ENCODE results near the gene RAD51C.

RAD51C gene

GRCh38 chr17:58692239-58693055 is at the start of gene RAD51C:
RAD51C (plus strand) TSS chr17:58692602; CDS start chr17:58692644, 42 bp downstream.
- TF ChIP-seq ZFX (IDR thresholded peaks at IDR 0.05; ENCODE audit: borderline replicate concordance), result no peak
- no peak for TF ChIP-seq CTCF (IDR thresholded peaks at IDR 0.05)
- H3K27ac ChIP-seq, result peak within 1 kb of the TSS; percentile 88

DNA sequence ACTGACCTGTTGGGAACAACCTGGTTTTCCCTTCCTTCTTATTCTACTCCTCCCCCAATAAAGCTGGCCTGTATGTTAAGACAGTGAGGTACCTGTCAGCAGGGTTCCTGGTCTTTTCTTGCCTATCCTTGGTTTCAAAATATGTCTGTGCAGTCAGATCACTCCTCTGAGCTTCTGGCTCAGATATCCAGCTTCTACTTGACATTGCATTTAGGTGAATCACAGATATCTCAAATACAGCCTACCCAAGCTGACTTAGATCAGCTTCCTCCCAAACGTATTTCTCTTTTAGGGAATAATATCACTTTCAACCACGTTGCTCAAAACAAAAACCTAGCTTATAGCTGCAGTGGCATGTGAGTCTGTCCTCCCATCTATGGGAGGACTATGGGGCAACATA is 49.3 kb upstream of the RAD51C start:
- H3K27ac ChIP-seq, result no peak overlapping the region
- no peak for TF ChIP-seq ZFX (IDR thresholded peaks at IDR 0.05; ENCODE audit: borderline replicate concordance)
- TF ChIP-seq CTCF (IDR thresholded peaks at IDR 0.05), result no peak

- no peak overlapping the region for H3K27ac ChIP-seq
- TF ChIP-seq ZFX (IDR thresholded peaks at IDR 0.05; ENCODE audit: borderline replicate concordance) (no peak), CTCF (IDR thresholded peaks at IDR 0.05) (no peak)
Measured at GRCh38 chr17:58648236-58648635, 44.2 kb upstream of the RAD51C start.

- peak overlapping the region; percentile 91 for H3K27ac ChIP-seq
Measured at GRCh38 chr17:58657962-58658803, 34.2 kb upstream of the RAD51C start.

GRCh38 chr17:58658804-58659713 is 33.3 kb upstream of the RAD51C start:
- peak overlapping the region; percentile 91 for H3K27ac ChIP-seq
- TF ChIP-seq ZFX (IDR thresholded peaks at IDR 0.05; ENCODE audit: borderline replicate concordance) (no peak), CTCF (IDR thresholded peaks at IDR 0.05) (no peak)

DNA sequence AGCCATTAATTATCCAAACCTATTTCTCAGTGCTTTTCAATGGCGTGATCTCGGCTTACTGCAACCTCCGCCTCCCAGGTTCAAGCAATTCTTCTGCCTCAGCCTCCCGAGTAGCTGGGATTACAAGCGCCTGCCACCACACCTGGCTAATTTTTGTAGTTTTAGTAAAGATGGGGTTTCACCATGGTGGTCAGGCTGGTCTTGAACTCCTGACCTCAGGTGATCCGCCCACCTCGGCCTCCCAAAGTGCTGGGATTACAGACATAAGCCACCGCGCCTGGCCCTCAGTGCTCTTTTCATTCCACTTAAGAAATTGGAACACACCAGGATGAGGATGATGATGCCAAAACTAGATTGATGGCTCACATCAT is 32.7 kb upstream of the RAD51C start:
- H3K27ac ChIP-seq, result peak overlapping the region; percentile 91

GRCh38 chr17:58660621-58661020 is 31.8 kb upstream of the RAD51C start:
- TF ChIP-seq ZFX (IDR thresholded peaks at IDR 0.05; ENCODE audit: borderline replicate concordance) (no peak), CTCF (IDR thresholded peaks at IDR 0.05) (no peak)
- no peak overlapping the region for H3K27ac ChIP-seq

Measured in 22Rv1 (cell line).